Measurements from ENCODE around the gene FCGR3A.

GRCh38 chr1:161505686-161506085, 43.9 kb downstream of the FCGR3A start:
- TF ChIP-seq CTCF (conservative IDR thresholded peaks at IDR 0.05 in 1 of 2, IDR thresholded peaks at IDR 0.05 in 1 of 2; ENCODE audit: extremely low read depth in 1 of 2, insufficient read depth in 1 of 2, low read depth in 1 of 2, low read length in 2 of 2) (no peak), EZH2 (IDR thresholded peaks at IDR 0.05; ENCODE audit: borderline replicate concordance, low read length) (no peak)
